Measurements from ENCODE around the gene RNF208.

GRCh38 chr9:137171149-137171900 is 50.7 kb downstream of the RNF208 start:
- TF ChIP-seq, protein P1, sequence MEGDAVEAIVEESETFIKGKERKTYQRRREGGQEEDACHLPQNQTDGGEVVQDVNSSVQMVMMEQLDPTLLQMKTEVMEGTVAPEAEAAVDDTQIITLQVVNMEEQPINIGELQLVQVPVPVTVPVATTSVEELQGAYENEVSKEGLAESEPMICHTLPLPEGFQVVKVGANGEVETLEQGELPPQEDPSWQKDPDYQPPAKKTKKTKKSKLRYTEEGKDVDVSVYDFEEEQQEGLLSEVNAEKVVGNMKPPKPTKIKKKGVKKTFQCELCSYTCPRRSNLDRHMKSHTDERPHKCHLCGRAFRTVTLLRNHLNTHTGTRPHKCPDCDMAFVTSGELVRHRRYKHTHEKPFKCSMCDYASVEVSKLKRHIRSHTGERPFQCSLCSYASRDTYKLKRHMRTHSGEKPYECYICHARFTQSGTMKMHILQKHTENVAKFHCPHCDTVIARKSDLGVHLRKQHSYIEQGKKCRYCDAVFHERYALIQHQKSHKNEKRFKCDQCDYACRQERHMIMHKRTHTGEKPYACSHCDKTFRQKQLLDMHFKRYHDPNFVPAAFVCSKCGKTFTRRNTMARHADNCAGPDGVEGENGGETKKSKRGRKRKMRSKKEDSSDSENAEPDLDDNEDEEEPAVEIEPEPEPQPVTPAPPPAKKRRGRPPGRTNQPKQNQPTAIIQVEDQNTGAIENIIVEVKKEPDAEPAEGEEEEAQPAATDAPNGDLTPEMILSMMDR (IDR thresholded peaks at IDR 0.05): no peak
- TF ChIP-seq ZFX (IDR thresholded peaks at IDR 0.05; ENCODE audit: borderline replicate concordance): no peak

All from 22Rv1 (cell line).